Large intestine (tissue), 3 donors: ENCODE results near the gene AQP1. TPM values are rescaled to one million over a fixed set of nuclear protein-coding genes. Genes with fewer than 3 reads are reported as not detected.

ENCODE experiments used
- DNase-seq, 2 donors: peaks; one replicate each; pipeline versions ENCODE4 v3.0.0 to v3.0.0-alpha.2; 2013
- H3K27ac ChIP-seq: one replicate; pipeline ENCODE4 v1.5.1; 2013; ENCODE audit warnings: low read length
- H3K27me3 ChIP-seq: 2 replicates; pipeline ENCODE4 v1.6.1; 2013; ENCODE audit warnings: low read length; ENCODE audit not compliant: control insufficient read depth, insufficient read depth
- H3K36me3 ChIP-seq: 2 replicates; pipeline ENCODE4 v1.6.1; 2013; ENCODE audit warnings: low read length; ENCODE audit not compliant: control insufficient read depth, insufficient read depth
- H3K4me1 ChIP-seq: one replicate; pipeline ENCODE4 v1.6.1; 2013; ENCODE audit warnings: low read length; ENCODE audit not compliant: control insufficient read depth, insufficient read depth
- H3K4me3 ChIP-seq: one replicate; pipeline ENCODE4 v1.5.1; 2013; ENCODE audit warnings: low read length
- H3K9me3 ChIP-seq: one replicate; pipeline ENCODE4 v1.6.1; 2013; ENCODE audit warnings: mild to moderate bottlenecking, low read depth, low read length, moderate library complexity; ENCODE audit not compliant: control insufficient read depth
- WGBS: methylation state at CpG from one replicate; pipeline ENCODE4 v1.1.5; 2013; ENCODE audit warnings: low lambda C conversion rate; ENCODE audit not compliant: insufficient coverage; 5-methylcytosine and 5-hydroxymethylcytosine counted together
- polyA plus RNA-seq: library from polyadenylated mRNA; unstranded; fragments of 120-200 nt; gene quantifications from one replicate; pipeline ENCODE4 v1.2.1, GENCODE V29; 2013

The AQP1 gene
- polyA plus RNA-seq, 1 donor, result 81.6 TPM

DNA sequence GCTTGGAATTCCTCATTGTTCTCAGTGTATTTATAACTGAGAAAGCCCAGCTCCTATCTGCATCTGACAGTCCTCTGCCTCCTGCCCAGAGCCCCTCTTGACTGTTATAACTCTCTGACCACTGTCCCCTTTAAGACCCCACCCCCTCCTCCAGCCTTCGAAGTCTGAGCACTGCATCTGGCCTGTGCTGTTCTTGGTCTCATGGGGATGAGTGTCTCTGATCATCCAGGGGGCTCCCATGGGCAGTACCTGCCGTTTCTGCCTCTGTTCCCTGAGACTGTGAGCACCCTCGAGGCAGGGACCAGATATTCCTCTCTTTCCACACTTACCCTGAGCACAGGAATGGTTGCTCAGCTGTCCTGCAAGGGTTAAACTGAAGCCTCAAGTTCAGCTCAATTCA is 59.8 kb downstream of the AQP1 start:
- no peak for DNase-seq
- WGBS, result no CpG with 5 or more reads among the region's 3 CpGs

GRCh38 chr7:30971840-30972563 is 60.3 kb downstream of the AQP1 start:
- 59% methylated on average over 3 of the region's 15 CpGs for WGBS
- Histone ChIP-seq H3K4me1 (peaks cover 10% of the 10 kb centered on the region), H3K4me3 (no peak overlapping the region), H3K36me3 (no peaks in the 10 kb centered on the region), H3K27me3 (no peaks in the 10 kb centered on the region), H3K9me3 (no peaks in the 10 kb centered on the region), H3K27ac (no peak overlapping the region)
- no peak for DNase-seq

More for the DNA sequence above, 59.8 kb downstream of the AQP1 start:
- Histone ChIP-seq H3K27me3 (no peaks in the 10 kb centered on the region), H3K27ac (no peak overlapping the region), H3K36me3 (no peaks in the 10 kb centered on the region), H3K4me1 (peaks cover 10% of the 10 kb centered on the region), H3K4me3 (no peak overlapping the region), H3K9me3 (no peaks in the 10 kb centered on the region)

DNA sequence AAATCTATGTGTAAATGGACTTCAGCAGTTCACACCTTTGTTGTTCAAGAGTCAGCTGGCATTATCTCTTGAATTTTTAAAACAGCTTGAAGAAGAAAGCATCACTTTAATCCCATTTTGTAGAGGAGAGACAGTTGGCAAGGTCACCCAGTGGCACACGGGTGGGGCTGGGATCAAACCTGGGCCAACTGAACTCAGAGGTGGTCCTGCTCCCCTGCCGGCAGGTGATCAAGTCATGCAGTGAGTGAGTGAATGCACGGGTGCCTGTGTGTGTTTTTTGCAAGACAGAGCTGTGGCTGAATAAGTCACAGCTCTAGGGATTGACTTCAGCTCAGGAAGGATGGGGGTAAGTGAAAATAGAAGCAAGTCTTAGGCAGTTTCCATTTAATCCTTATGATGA is 61.6 kb downstream of the AQP1 start:
- no peak for DNase-seq
- WGBS, result no CpG with 5 or more reads among the region's 3 CpGs
- Histone ChIP-seq H3K36me3 (no peaks in the 10 kb centered on the region), H3K4me1 (peaks cover 10% of the 10 kb centered on the region), H3K9me3 (no peaks in the 10 kb centered on the region), H3K4me3 (no peak overlapping the region), H3K27ac (no peak overlapping the region), H3K27me3 (no peaks in the 10 kb centered on the region)

DNA sequence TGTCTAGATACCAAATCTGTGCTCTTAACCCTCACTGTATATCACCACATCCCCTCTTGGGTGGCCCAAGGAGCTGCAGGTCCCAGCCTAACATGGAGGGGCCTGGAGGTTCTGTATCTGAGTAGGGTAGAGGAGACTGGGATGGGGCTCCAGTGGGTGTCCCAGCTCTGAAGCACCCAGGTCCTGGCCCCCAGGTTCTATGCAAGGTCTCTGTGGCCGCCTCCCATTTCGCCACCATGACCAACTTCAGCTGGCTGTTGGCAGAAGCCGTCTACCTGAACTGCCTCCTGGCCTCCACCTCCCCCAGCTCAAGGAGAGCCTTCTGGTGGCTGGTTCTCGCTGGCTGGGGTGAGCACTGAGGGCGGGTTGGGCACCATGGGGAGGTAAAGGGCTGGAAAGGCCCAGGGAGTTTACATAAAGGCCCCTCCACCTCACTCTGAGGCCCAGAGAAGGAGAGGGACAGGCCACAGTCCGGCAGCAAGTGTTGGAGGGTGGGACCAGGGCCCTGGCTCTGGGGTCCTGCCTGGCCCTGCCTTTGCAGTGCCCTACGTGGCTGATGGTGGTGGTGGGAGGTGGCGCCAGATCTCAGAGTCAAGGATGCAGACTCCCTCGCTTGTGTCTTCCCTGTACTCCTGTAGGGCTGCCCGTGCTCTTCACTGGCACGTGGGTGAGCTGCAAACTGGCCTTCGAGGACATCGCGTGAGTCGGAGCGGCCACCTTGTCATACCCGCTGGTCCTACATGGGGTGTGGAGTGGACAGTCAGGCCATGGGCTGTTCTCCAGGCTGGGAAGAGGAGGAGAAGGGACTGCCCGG is 62.3 kb downstream of the AQP1 start:
- H3K27me3 ChIP-seq, result no peaks in the 10 kb centered on the region
- H3K27ac ChIP-seq, result no peak overlapping the region
- H3K36me3 ChIP-seq, result no peaks in the 10 kb centered on the region
- H3K9me3 ChIP-seq, result no peaks in the 10 kb centered on the region
- H3K4me1 ChIP-seq, result peaks cover 10% of the 10 kb centered on the region
- WGBS, result no CpG with 5 or more reads among the region's 18 CpGs
- no peak for DNase-seq
- H3K4me3 ChIP-seq, result no peak overlapping the region

GRCh38 chr7:30974605-30975255 is 63.1 kb downstream of the AQP1 start:
- H3K27me3 ChIP-seq, result no peaks in the 10 kb centered on the region

More at GRCh38 chr7:30974605-30975255, 63.1 kb downstream of the AQP1 start:
- DNase-seq, result peak; percentile 75 to 82
- Histone ChIP-seq H3K9me3 (no peaks in the 10 kb centered on the region), H3K4me1 (peaks cover 10% of the 10 kb centered on the region), H3K27ac (no peak overlapping the region), H3K4me3 (no peak overlapping the region), H3K36me3 (no peaks in the 10 kb centered on the region)
- no CpG with 5 or more reads among the region's 7 CpGs for WGBS

Other genes starting within 250 kb of the AQP1 start
- gene CRHR2, start 229.4 kb upstream of the AQP1 start, polyA plus RNA-seq, result 0.31 TPM
- gene INMT, start 159.7 kb upstream of the AQP1 start, polyA plus RNA-seq, result 10.1 TPM
- gene MINDY4, start 140.4 kb upstream of the AQP1 start, polyA plus RNA-seq, result 12.3 TPM
- gene GHRHR, start 52.1 kb downstream of the AQP1 start, polyA plus RNA-seq, result not detected
- gene ADCYAP1R1, start 140.5 kb downstream of the AQP1 start, polyA plus RNA-seq, result 4.4 TPM